OCI-LY3 (cell line): ENCODE measurements around the gene SYAP1.

Source experiments
- H2AFZ ChIP-seq: fragments of 200-600, 300-600 bp; shearing (Covaris generic); 2 replicates; pipeline ENCODE4 v1.6.0; 2014; ENCODE audit warnings: antibody characterized with exemption, low read depth, low read length
- H3K27ac ChIP-seq: fragments of 200-600, 300-600 bp; sonication (generic); 2 replicates; pipeline ENCODE4 v1.5.1; 2014; ENCODE audit warnings: mild to moderate bottlenecking, low read length, moderate library complexity, mixed read lengths
- H3K27me3 ChIP-seq: fragments of 200-600, 300-600 bp; sonication (generic); 2 replicates; pipeline ENCODE4 v1.6.1; 2014; ENCODE audit warnings: low read depth, low read length, mixed read lengths
- H3K36me3 ChIP-seq: fragments of 200-600, 300-600 bp; sonication (generic); replicated peaks from 2 replicates; pipeline ENCODE3; 2014; ENCODE audit warnings: low read depth, low read length, mixed read lengths
- H3K4me1 ChIP-seq: fragments of 300-600, 200-600 bp; sonication (generic); 2 replicates; pipeline ENCODE4 v1.6.1; 2014; ENCODE audit warnings: low read length, mixed read lengths
- H3K4me2 ChIP-seq: fragments of 200-600, 300-600 bp; sonication (generic); 2 replicates; pipeline ENCODE4 v1.6.1; 2014; ENCODE audit warnings: low read length, mixed read lengths
- H3K4me3 ChIP-seq: fragments of 300-600, 200-600 bp; sonication (generic); 2 replicates; pipeline ENCODE4 v1.5.1; 2014; ENCODE audit warnings: antibody characterized with exemption, mild to moderate bottlenecking, low read length, moderate library complexity
- H3K79me2 ChIP-seq: fragments of 300-600, 200-600 bp; shearing (Covaris generic); 2 replicates; pipeline ENCODE4 v1.6.1; 2014; ENCODE audit warnings: mild to moderate bottlenecking, low read length, mixed read lengths
- H3K9ac ChIP-seq: fragments of 300-600, 200-600 bp; shearing (Covaris generic); 2 replicates; pipeline ENCODE4 v1.6.0; 2014; ENCODE audit warnings: mild to moderate bottlenecking, low read length, moderate library complexity
- H3K9me3 ChIP-seq: fragments of 200-600, 300-600 bp; shearing (Covaris generic); 2 replicates; pipeline ENCODE4 v1.6.1; 2014; ENCODE audit warnings: low read length, mixed read lengths; ENCODE audit not compliant: insufficient read depth
- H4K20me1 ChIP-seq: fragments of 200-600, 300-600 bp; sonication (generic); 2 replicates; pipeline ENCODE4 v1.6.1; 2016; ENCODE audit warnings: low read length, mixed read lengths; ENCODE audit not compliant: insufficient read depth
- EZH2phosphoT487 ChIP-seq: fragments of 200-600 bp; shearing (Covaris generic); IDR thresholded peaks from 2 replicates; pipeline ENCODE4 v1.6.1; 2018; ENCODE audit warnings: antibody characterized with exemption, mixed run types, low read depth
- TF ChIP-seq, protein P1 (sequence below): fragments of 200-600, 300-600 bp; sonication (generic); IDR thresholded peaks from 2 replicates; pipeline ENCODE4 v1.5.1; 2014; ENCODE audit warnings: antibody characterized with exemption, low read length, low read depth

Gene SYAP1

DNA sequence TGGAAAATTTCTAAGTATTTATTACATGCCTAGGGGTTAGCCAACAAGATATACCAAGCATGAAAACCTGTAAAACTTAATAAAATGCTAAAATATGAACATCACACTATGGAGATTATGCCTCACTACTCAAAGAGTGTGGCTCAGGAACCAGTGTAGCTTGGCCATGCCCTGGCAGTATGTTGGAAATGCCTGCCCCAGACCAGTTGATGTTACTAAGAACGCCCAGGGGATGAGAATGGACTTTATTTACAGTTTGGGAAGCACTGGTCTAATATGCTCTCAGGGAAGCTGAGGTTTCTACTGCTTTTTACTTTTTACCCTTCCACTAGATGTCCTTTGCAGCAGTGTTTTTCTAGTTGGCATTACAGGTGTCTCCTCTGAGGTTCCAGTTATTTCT, 43.2 kb downstream of the SYAP1 start:
- H4K20me1 ChIP-seq: no peaks in the 10 kb centered on the region
- H3K9ac ChIP-seq: no peak overlapping the region
- H3K79me2 ChIP-seq: no peaks in the 10 kb centered on the region
- H3K4me1 ChIP-seq: no peaks in the 10 kb centered on the region
- H2AFZ ChIP-seq: no peak overlapping the region
- H3K27ac ChIP-seq: no peak overlapping the region
- H3K36me3 ChIP-seq: peaks cover 6% of the 10 kb centered on the region
- H3K9me3 ChIP-seq: no peaks in the 10 kb centered on the region
- H3K27me3 ChIP-seq: no peaks in the 10 kb centered on the region
- no peak overlapping the region for H3K4me3 ChIP-seq
- no peak for TF ChIP-seq EZH2phosphoT487
- no peak overlapping the region for H3K4me2 ChIP-seq

DNA sequence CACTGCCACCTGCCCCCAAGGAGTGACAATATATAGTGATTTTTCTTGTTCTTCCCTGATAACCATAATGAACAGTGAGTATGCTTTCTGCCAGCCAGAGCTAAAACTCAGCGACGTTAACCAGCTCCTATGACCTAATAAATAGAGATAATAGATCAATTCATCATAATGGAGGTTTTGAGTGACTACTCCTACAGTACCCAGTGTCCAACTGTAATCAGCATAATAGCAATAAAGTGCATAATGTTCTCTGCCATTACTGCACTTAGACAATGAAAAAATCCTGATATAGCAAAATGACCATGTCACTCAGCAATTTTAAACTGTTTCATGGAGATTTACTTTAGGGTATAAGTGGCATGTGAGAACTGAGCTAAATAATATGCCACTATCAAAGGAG, 46.2 kb downstream of the SYAP1 start:
- H3K27ac ChIP-seq: no peak overlapping the region
- no peaks in the 10 kb centered on the region for H3K36me3 ChIP-seq
- H2AFZ ChIP-seq: no peak overlapping the region
- H3K9me3 ChIP-seq: no peaks in the 10 kb centered on the region
- no peaks in the 10 kb centered on the region for H3K4me1 ChIP-seq
- H3K4me3 ChIP-seq: no peak overlapping the region
- H4K20me1 ChIP-seq: no peaks in the 10 kb centered on the region
- no peak for TF ChIP-seq EZH2phosphoT487
- TF ChIP-seq, protein P1, sequence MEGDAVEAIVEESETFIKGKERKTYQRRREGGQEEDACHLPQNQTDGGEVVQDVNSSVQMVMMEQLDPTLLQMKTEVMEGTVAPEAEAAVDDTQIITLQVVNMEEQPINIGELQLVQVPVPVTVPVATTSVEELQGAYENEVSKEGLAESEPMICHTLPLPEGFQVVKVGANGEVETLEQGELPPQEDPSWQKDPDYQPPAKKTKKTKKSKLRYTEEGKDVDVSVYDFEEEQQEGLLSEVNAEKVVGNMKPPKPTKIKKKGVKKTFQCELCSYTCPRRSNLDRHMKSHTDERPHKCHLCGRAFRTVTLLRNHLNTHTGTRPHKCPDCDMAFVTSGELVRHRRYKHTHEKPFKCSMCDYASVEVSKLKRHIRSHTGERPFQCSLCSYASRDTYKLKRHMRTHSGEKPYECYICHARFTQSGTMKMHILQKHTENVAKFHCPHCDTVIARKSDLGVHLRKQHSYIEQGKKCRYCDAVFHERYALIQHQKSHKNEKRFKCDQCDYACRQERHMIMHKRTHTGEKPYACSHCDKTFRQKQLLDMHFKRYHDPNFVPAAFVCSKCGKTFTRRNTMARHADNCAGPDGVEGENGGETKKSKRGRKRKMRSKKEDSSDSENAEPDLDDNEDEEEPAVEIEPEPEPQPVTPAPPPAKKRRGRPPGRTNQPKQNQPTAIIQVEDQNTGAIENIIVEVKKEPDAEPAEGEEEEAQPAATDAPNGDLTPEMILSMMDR: no peak
- H3K9ac ChIP-seq: no peak overlapping the region
- H3K4me2 ChIP-seq: no peak overlapping the region
- H3K79me2 ChIP-seq: no peaks in the 10 kb centered on the region
- no peaks in the 10 kb centered on the region for H3K27me3 ChIP-seq

DNA sequence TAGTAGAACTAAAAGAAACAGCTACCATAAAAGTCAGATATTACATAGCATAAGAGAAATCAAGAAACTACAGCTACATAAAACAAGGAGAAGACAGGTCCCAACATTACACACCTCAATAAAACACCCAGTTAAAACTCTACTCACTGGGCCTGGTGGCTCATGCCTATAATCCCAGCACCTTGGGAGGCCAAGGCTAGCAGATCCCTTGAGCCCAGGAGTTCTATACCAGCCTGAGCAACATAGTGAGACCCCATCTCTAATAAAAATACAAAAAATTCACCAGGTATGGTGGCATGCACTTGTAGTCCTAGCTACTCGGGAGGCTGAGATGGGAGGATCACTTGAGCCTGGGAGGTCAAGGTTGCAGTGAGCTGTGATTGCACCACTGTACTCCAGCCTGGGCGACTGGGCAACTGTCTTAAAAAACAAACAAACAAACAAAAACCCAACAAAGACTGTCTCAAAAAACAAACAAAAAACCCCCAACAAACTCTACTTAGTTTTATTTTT, 51.6 kb downstream of the SYAP1 start:
- Histone ChIP-seq H3K27me3 (no peaks in the 10 kb centered on the region), H3K4me1 (no peaks in the 10 kb centered on the region), H3K27ac (no peak overlapping the region), H3K4me3 (no peak overlapping the region), H2AFZ (no peak overlapping the region), H3K36me3 (no peaks in the 10 kb centered on the region), H3K4me2 (no peak overlapping the region), H3K79me2 (no peaks in the 10 kb centered on the region), H3K9ac (no peak overlapping the region), H4K20me1 (no peaks in the 10 kb centered on the region), H3K9me3 (no peaks in the 10 kb centered on the region)
- TF ChIP-seq, protein P1: no peak
- no peak for TF ChIP-seq EZH2phosphoT487

DNA sequence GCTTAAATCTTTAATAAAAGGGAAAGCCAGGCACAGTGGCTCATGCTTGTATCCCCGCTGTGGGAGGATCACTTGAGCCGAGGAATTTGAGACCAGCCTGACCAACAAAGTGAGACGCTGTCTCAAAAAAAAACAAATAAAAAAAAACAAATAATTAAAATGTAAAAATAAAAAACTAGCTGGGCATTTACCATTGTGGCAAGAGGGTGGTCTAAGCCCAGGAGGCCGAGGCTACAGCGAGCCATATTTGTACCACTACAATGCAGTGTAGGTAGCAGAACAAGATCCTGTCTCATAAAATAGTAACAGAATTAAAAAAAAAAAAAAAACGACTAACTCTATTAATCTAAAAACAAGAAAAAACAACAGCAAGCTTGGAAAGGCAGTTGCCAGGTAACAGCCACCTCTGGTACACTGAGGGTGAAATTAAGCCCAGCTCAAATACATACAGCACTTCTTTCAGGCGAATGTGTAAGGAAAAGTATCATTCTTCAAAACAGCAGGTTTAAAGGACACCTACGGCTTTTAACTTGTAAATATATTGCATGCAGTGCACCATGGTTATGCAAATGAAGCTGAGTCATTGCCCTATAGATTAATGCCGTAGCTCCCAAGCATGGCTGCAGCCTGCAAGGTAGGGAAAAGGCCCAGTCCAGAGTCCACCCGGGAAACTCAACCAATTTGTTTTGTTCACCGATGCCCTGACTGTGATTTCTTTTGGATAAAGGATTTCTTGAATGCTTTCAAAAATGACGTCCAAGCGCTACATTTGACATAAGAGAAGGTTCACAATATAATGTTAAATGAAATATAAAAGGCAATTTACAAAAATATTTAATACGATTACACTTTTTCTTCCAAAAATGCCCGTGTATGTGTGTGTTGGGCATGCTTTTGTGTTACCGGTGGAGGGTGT, 52.3 kb downstream of the SYAP1 start:
- Histone ChIP-seq H3K36me3 (no peaks in the 10 kb centered on the region), H3K27me3 (no peaks in the 10 kb centered on the region), H3K27ac (no peak overlapping the region), H3K4me2 (no peak overlapping the region), H3K9me3 (no peaks in the 10 kb centered on the region), H3K4me1 (no peaks in the 10 kb centered on the region), H3K4me3 (no peak overlapping the region), H4K20me1 (no peaks in the 10 kb centered on the region), H3K9ac (no peak overlapping the region), H3K79me2 (no peaks in the 10 kb centered on the region), H2AFZ (no peak overlapping the region; the same call in 1 of the 2 replicates)
- no peak for TF ChIP-seq EZH2phosphoT487
- TF ChIP-seq, protein P1: no peak
